ENCODE measurements around the gene RAVER2. TPM values are rescaled to one million over a fixed set of nuclear protein-coding genes. Genes with fewer than 3 reads are reported as not detected.
A peak's percentile ranks its signal among the peaks of the same experiment; 100 is the strongest.

Gene RAVER2
- polyA plus RNA-seq, 3 donors, result 0.38 to 1.3 (median 0.69) TPM

DNA sequence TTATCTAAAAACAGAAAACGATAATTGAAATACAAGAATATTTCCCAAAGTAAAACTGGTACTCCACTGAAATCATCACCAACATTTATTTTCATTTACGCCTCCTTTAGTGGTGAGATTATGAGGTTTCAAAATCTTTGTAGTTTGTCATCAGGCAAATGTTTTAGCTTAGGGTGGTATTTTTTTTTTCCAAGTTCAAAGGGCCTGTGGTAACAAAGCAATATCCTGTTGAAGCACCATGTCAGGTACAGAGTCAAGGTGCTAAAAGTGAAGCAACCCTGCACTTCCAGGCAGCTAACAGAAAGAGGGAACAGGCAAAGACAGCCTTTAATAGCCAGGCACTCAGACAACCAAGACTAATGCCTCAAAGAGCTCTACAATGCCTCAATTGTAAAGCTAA lies 132.3 kb downstream of the RAVER2 start:
- Mint-ChIP-seq H3K4me3 (no peak overlapping the region), H3K27me3 (ENCODE audit: low read depth in 3 of 3) (peaks cover 0 to 2% (median 0%) of the 10 kb centered on the region in 3 donors), H3K27ac (peak overlapping the region in 2 of 7 donors; percentile 32 to 65), H3K9me3 (no peaks in the 10 kb centered on the region), H3K4me1 (no peaks in the 10 kb centered on the region), H3K36me3 (peaks cover 77 to 80% of the 10 kb centered on the region in 2 donors)
- H3K9me3 ChIP-seq (replicated peaks in 1 of 2; ENCODE audit: control insufficient read depth in 1 of 2, insufficient read depth in 1 of 2, low read length in 2 of 2), result no peaks in the 10 kb centered on the region
- H3K4me2 ChIP-seq (replicated peaks; ENCODE audit: extremely low read depth, low read length, poor library complexity, severe bottlenecking), result no peak overlapping the region
- H3K36me3 ChIP-seq (replicated peaks in 1 of 2; ENCODE audit: control insufficient read depth in 1 of 2, insufficient read depth in 2 of 2, low read length in 2 of 2), result peaks cover 81 to 97% of the 10 kb centered on the region in 2 donors
- TF ChIP-seq, protein P1, sequence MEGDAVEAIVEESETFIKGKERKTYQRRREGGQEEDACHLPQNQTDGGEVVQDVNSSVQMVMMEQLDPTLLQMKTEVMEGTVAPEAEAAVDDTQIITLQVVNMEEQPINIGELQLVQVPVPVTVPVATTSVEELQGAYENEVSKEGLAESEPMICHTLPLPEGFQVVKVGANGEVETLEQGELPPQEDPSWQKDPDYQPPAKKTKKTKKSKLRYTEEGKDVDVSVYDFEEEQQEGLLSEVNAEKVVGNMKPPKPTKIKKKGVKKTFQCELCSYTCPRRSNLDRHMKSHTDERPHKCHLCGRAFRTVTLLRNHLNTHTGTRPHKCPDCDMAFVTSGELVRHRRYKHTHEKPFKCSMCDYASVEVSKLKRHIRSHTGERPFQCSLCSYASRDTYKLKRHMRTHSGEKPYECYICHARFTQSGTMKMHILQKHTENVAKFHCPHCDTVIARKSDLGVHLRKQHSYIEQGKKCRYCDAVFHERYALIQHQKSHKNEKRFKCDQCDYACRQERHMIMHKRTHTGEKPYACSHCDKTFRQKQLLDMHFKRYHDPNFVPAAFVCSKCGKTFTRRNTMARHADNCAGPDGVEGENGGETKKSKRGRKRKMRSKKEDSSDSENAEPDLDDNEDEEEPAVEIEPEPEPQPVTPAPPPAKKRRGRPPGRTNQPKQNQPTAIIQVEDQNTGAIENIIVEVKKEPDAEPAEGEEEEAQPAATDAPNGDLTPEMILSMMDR (IDR thresholded peaks at IDR 0.05), result no peak
- no peaks in the 10 kb centered on the region for H3K79me2 ChIP-seq (ENCODE audit: insufficient read depth, low read length)
- WGBS (ENCODE audit: insufficient coverage), result no CpG with 5 or more reads among the region's 2 CpGs
- no peaks in the 10 kb centered on the region for H3K27me3 ChIP-seq (ENCODE audit: control insufficient read depth in 2 of 2, insufficient read depth in 2 of 2, low read length in 2 of 2)
- intact Hi-C loops (cut with micrococcal nuclease), result no loop called here
- H3K9ac ChIP-seq (ENCODE audit: insufficient read depth, low read length, poor library complexity, severe bottlenecking), result no peak overlapping the region
- H2AFZ ChIP-seq (ENCODE audit: insufficient read depth, low read depth, low read length, poor library complexity, severe bottlenecking), result no peak overlapping the region
- H3K4me3 ChIP-seq (replicated peaks in 1 of 3; ENCODE audit: low read depth in 2 of 3, low read length in 3 of 3), result no peak overlapping the region
- H3K4me1 ChIP-seq (ENCODE audit: control insufficient read depth in 1 of 2, insufficient read depth in 2 of 2, low read length in 2 of 2), result no peaks in the 10 kb centered on the region
- no peak for DNase-seq
- H3K27ac ChIP-seq (ENCODE audit: low read depth in 1 of 2, low read length in 2 of 2), result no peak overlapping the region
- H4K20me1 ChIP-seq (ENCODE audit: insufficient read depth, low read length), result peaks cover 52% of the 10 kb centered on the region

DNA sequence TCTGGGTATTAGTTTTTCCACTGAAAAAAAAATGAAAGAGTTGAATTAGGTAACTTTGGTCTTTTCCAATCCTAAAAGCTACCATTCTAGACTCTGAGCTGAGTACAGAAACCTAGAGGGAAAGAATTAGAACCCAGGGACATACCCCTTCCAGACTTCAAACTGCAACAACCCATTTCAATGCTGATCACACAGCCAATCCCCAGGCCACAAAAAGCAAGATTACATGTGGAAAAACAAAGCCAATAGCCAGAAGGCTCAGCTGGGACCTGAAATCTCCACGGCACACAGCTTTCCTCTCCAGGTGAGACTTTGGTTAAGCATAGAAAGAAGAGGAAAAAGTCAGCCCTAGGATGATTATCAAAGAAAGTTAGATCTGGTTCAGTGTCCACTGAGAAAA lies 132.7 kb downstream of the RAVER2 start:
- Histone ChIP-seq H3K4me3 (replicated peaks in 1 of 3; ENCODE audit: low read depth in 2 of 3, low read length in 3 of 3) (no peak overlapping the region), H4K20me1 (ENCODE audit: insufficient read depth, low read length) (peaks cover 53% of the 10 kb centered on the region), H3K36me3 (replicated peaks in 1 of 2; ENCODE audit: control insufficient read depth in 1 of 2, insufficient read depth in 2 of 2, low read length in 2 of 2) (peaks cover 80 to 97% of the 10 kb centered on the region in 2 donors), H3K79me2 (ENCODE audit: insufficient read depth, low read length) (no peaks in the 10 kb centered on the region), H3K27me3 (ENCODE audit: control insufficient read depth in 2 of 2, insufficient read depth in 2 of 2, low read length in 2 of 2) (no peaks in the 10 kb centered on the region), H3K4me1 (ENCODE audit: control insufficient read depth in 1 of 2, insufficient read depth in 2 of 2, low read length in 2 of 2) (no peaks in the 10 kb centered on the region), H3K27ac (ENCODE audit: low read depth in 1 of 2, low read length in 2 of 2) (no peak overlapping the region), H2AFZ (ENCODE audit: insufficient read depth, low read depth, low read length, poor library complexity, severe bottlenecking) (no peak overlapping the region), H3K9ac (ENCODE audit: insufficient read depth, low read length, poor library complexity, severe bottlenecking) (no peak overlapping the region), H3K4me2 (replicated peaks; ENCODE audit: extremely low read depth, low read length, poor library complexity, severe bottlenecking) (no peak overlapping the region), H3K9me3 (replicated peaks in 1 of 2; ENCODE audit: control insufficient read depth in 1 of 2, insufficient read depth in 1 of 2, low read length in 2 of 2) (no peaks in the 10 kb centered on the region)
- no peak for DNase-seq
- peaks cover 0 to 2% (median 0%) of the 10 kb centered on the region in 3 donors for H3K27me3 Mint-ChIP-seq (ENCODE audit: low read depth in 3 of 3)
- H3K9me3 Mint-ChIP-seq, result no peaks in the 10 kb centered on the region
- no CpG with 5 or more reads among the region's 1 CpG for WGBS (ENCODE audit: insufficient coverage)
- no peaks in the 10 kb centered on the region for H3K4me1 Mint-ChIP-seq
- TF ChIP-seq, protein P1 (IDR thresholded peaks at IDR 0.05), result no peak
- peak overlapping the region in 4 of 7 donors; percentile 13 to 70 (median 48) for H3K27ac Mint-ChIP-seq
- H3K36me3 Mint-ChIP-seq, result peaks cover 75 to 77% of the 10 kb centered on the region in 2 donors
- intact Hi-C loops (cut with micrococcal nuclease), result no loop called here
- no peak overlapping the region for H3K4me3 Mint-ChIP-seq

Data from CD14-positive monocyte (primary cell).